Nephron progenitor cell (in vitro differentiated cells): ENCODE measurements around the gene AK4.

Experiments
- DNase-seq: peaks from one replicate; pipeline ENCODE4 v3.0.0; 2021
- H3K27ac Mint-ChIP-seq: 2 replicates; pipeline ENCODE4 v1.8.0; 2021; ENCODE audit warnings: mild to moderate bottlenecking, moderate library complexity, mixed read lengths
- H3K27me3 Mint-ChIP-seq: 2 replicates; pipeline ENCODE4 v1.8.0; 2021; ENCODE audit warnings: mild to moderate bottlenecking, low read depth, mixed read lengths; ENCODE audit not compliant: poor library complexity
- H3K36me3 Mint-ChIP-seq: 2 replicates; pipeline ENCODE4 v1.8.0; 2021; ENCODE audit warnings: low read depth, mixed read lengths
- H3K4me1 Mint-ChIP-seq: 2 replicates; pipeline ENCODE4 v1.8.0; 2021; ENCODE audit warnings: mixed read lengths
- H3K4me3 Mint-ChIP-seq: 2 replicates; pipeline ENCODE4 v1.8.0; 2021; ENCODE audit warnings: mild to moderate bottlenecking, moderate library complexity, mixed read lengths
- H3K9me3 Mint-ChIP-seq: 2 replicates; pipeline ENCODE4 v1.8.0; 2021; ENCODE audit warnings: mild to moderate bottlenecking, moderate library complexity, mixed read lengths
- CTCF ChIP-seq: fragments of 200-600 bp; sonication (generic); IDR thresholded peaks from 2 replicates; pipeline ENCODE4 v1.5.0; 2021; ENCODE audit warnings: antibody characterized with exemption

AK4 gene

GRCh38 chr1:65255656-65256050 is 107.7 kb downstream of the AK4 start:
- Mint-ChIP-seq H3K36me3 (no peaks in the 10 kb centered on the region), H3K27ac (no peak overlapping the region)

GRCh38 chr1:65256860-65257708 is 109.1 kb downstream of the AK4 start:
- no peak overlapping the region for H3K27ac Mint-ChIP-seq
- H3K9me3 Mint-ChIP-seq = no peaks in the 10 kb centered on the region
- peaks cover 51% of the 10 kb centered on the region for H3K27me3 Mint-ChIP-seq
- peaks cover 12% of the 10 kb centered on the region for H3K4me1 Mint-ChIP-seq
- no peak for TF ChIP-seq CTCF
- no peak for DNase-seq
- no peak overlapping the region for H3K4me3 Mint-ChIP-seq
- no peaks in the 10 kb centered on the region for H3K36me3 Mint-ChIP-seq

More at GRCh38 chr1:65255656-65256050, 107.7 kb downstream of the AK4 start:
- Mint-ChIP-seq H3K27me3 (peaks cover 53% of the 10 kb centered on the region), H3K4me1 (peaks cover 12% of the 10 kb centered on the region), H3K9me3 (no peaks in the 10 kb centered on the region), H3K4me3 (peak overlapping the region; percentile 91)
- TF ChIP-seq CTCF = no peak
- DNase-seq = no peak

GRCh38 chr1:65258106-65258505 is 110.1 kb downstream of the AK4 start:
- Mint-ChIP-seq H3K9me3 (no peaks in the 10 kb centered on the region), H3K36me3 (no peaks in the 10 kb centered on the region), H3K4me3 (no peak overlapping the region), H3K4me1 (peaks cover 12% of the 10 kb centered on the region), H3K27ac (no peak overlapping the region), H3K27me3 (peaks cover 56% of the 10 kb centered on the region)
- TF ChIP-seq CTCF = no peak
- DNase-seq = no peak

- no peaks in the 10 kb centered on the region for H3K36me3 Mint-ChIP-seq
- H3K9me3 Mint-ChIP-seq = no peaks in the 10 kb centered on the region
- H3K4me3 Mint-ChIP-seq = no peak overlapping the region
- DNase-seq = no peak
- H3K4me1 Mint-ChIP-seq = peaks cover 16% of the 10 kb centered on the region
- no peak overlapping the region for H3K27ac Mint-ChIP-seq
- H3K27me3 Mint-ChIP-seq = peaks cover 63% of the 10 kb centered on the region
- no peak for TF ChIP-seq CTCF
These were observed 111.8 kb downstream of the AK4 start for GRCh38 chr1:65259816-65260215.

GRCh38 chr1:65260851-65261473 is 113.0 kb downstream of the AK4 start:
- Mint-ChIP-seq H3K4me3 (no peak overlapping the region), H3K36me3 (no peaks in the 10 kb centered on the region), H3K4me1 (peaks cover 13% of the 10 kb centered on the region), H3K27me3 (peaks cover 59% of the 10 kb centered on the region), H3K9me3 (no peaks in the 10 kb centered on the region), H3K27ac (no peak overlapping the region)
- DNase-seq = no peak
- no peak for TF ChIP-seq CTCF
